K562 (cell line): ENCODE results near the gene DSC2. TPM values are rescaled to one million over a fixed set of nuclear protein-coding genes. Genes with fewer than 3 reads are reported as not detected.

Experiments
- ARID2 ChIP-seq: fragments of 450-650 bp; IDR thresholded peaks from 2 replicates; pipeline ENCODE4 v1.6.1; 2017; ENCODE audit warnings: antibody characterized with exemption, mild to moderate bottlenecking
- ATF1 ChIP-seq, 2 experiments: fragments of 450-650 bp in 1 of 2; IDR thresholded peaks; 2 replicates each; pipeline ENCODE4 v1.6.1; 2016; ENCODE audit warnings: missing compliant biosample characterization in 1 of 2, missing genetic modification characterization in 1 of 2
- BRCA1 ChIP-seq, 2 experiments: fragments of 450-650 bp in 1 of 2; sonication (generic) in 1 of 2; formaldehyde crosslinking in 1 of 2; IDR thresholded peaks; 2 replicates each; pipeline versions ENCODE4 v1.5.0 to v1.6.1; 2017 to 2020; ENCODE audit warnings: mild to moderate bottlenecking in 1 of 2, missing genetic modification reagents in 1 of 2
- JUND ChIP-seq, 2 experiments: IDR thresholded peaks; 2 replicates in 1 of 2; 3 replicates in 1 of 2; pipeline ENCODE4 v1.6.1; 2011; ENCODE audit warnings: borderline replicate concordance in 2 of 2, low read depth in 2 of 2, low read length in 2 of 2, improper control_type of control experiment in 1 of 2, missing biosample characterization in 1 of 2, missing genetic modification characterization in 1 of 2, missing genetic modification reagents in 1 of 2
- NCOR1 ChIP-seq: fragments of 450-650 bp; IDR thresholded peaks from 2 replicates; pipeline ENCODE4 v1.6.1; 2016; ENCODE audit warnings: mild to moderate bottlenecking, moderate library complexity
- NFIC ChIP-seq: fragments of 450-650 bp; IDR thresholded peaks from 2 replicates; pipeline ENCODE4 v1.6.1; 2017; ENCODE audit warnings: mild to moderate bottlenecking, inconsistent platforms
- NR4A1 ChIP-seq, 2 experiments: fragments of 250-450 bp in 1 of 2; fragments of 450-650 bp in 1 of 2; sonication (Bioruptor Pico) in 1 of 2; IDR thresholded peaks; 2 replicates each; pipeline versions ENCODE4 v1.4.0 to v1.6.1; 2016 to 2020; ENCODE audit warnings: mild to moderate bottlenecking in 2 of 2, missing compliant biosample characterization in 1 of 2, missing genetic modification characterization in 1 of 2, moderate library complexity in 1 of 2
- POLR2H ChIP-seq: IDR thresholded peaks from 2 replicates; pipeline ENCODE4 v1.6.1; 2016; ENCODE audit warnings: missing genetic modification characterization, low read depth, mild to moderate bottlenecking, control low read depth, missing compliant biosample characterization, moderate library complexity
- RBBP5 ChIP-seq: fragments of 200-600 bp; sonication (generic); IDR thresholded peaks from 2 replicates; pipeline ENCODE4 v1.6.1; 2012; ENCODE audit warnings: borderline replicate concordance, mild to moderate bottlenecking, low read length, control low read depth, inconsistent platforms; ENCODE audit not compliant: insufficient read depth, poor library complexity, severe bottlenecking
- RBFOX2 ChIP-seq: fragments of 200-400 bp; formaldehyde crosslinking; IDR thresholded peaks from 2 replicates; pipeline ENCODE4 v1.6.1; 2017; ENCODE audit warnings: low read depth, mild to moderate bottlenecking, low read length, moderate library complexity
- RBM22 ChIP-seq: fragments of 200-400 bp; formaldehyde crosslinking; IDR thresholded peaks from 2 replicates; pipeline ENCODE4 v1.6.1; 2018; ENCODE audit warnings: low read length, low read depth; ENCODE audit not compliant: poor library complexity, severe bottlenecking
- SP2 ChIP-seq: IDR thresholded peaks from 2 replicates; pipeline ENCODE4 v1.6.1; 2011; ENCODE audit warnings: mild to moderate bottlenecking, low read depth, low read length, moderate library complexity; ENCODE audit not compliant: poor library complexity, severe bottlenecking; ENCODE audit errors: extremely low read depth
- TAF15 ChIP-seq: fragments of 200-400 bp; formaldehyde crosslinking; IDR thresholded peaks from 2 replicates; pipeline ENCODE4 v1.6.1; 2017; ENCODE audit warnings: mild to moderate bottlenecking, low read depth, low read length, moderate library complexity
- ZNF224 ChIP-seq: sonication (generic); formaldehyde crosslinking; IDR thresholded peaks from 2 replicates; pipeline ENCODE4 v1.8.0; 2022; ENCODE audit warnings: mild to moderate bottlenecking, missing genetic modification reagents
- ZNF778 ChIP-seq: fragments of 450-650 bp; formaldehyde crosslinking; IDR thresholded peaks from 2 replicates; pipeline ENCODE4 v1.4.0; 2020; ENCODE audit warnings: mild to moderate bottlenecking, moderate library complexity
- polyA plus RNA-seq, 8 experiments: library from polyadenylated mRNA; depleted of rRNA in 4 of 8; stranded (reverse) in 5 of 8; unstranded in 3 of 8; fragments of >200 nt; fragmentation: Nextera tagmentation in 2 of 8; fragmentation: Illumina TruSeq in 1 of 8; extraction: Ambion mirVana in 2 of 8; extraction: Trizol in 1 of 8; gene quantifications; 2 replicates each; pipeline versions ENCODE4 v1.2.1 to v1.2.3, GENCODE V29; 2011 to 2014; ENCODE audit warnings: inconsistent platforms in 1 of 8, missing spikeins in 1 of 8
- total RNA-seq, 7 experiments: library from RNA; depleted of rRNA in 6 of 7; stranded (reverse); fragments of >200 nt in 6 of 7; fragmentation: Illumina TruSeq in 2 of 7; extraction: Trizol in 2 of 7; gene quantifications; 2 replicates each; pipeline versions ENCODE4 v1.2.1 to v1.2.3, GENCODE V29; 2011 to 2021; ENCODE audit warnings: low replicate concordance in 1 of 7
- TF ChIP-seq, protein P1 (sequence below), 2 experiments: IDR thresholded peaks; 2 replicates each; pipeline ENCODE4 v1.6.1; 2012; ENCODE audit warnings: improper control_type of control experiment in 2 of 2, low read depth in 2 of 2, low read length in 2 of 2, borderline replicate concordance in 1 of 2
- TF ChIP-seq, protein P2 (sequence below): sonication (generic); formaldehyde crosslinking; IDR thresholded peaks from 2 replicates; pipeline ENCODE4 v1.8.0; 2022; ENCODE audit warnings: mild to moderate bottlenecking, missing genetic modification reagents
- TF ChIP-seq, protein P3 (sequence below): fragments of 450-650 bp; IDR thresholded peaks from 2 replicates; pipeline ENCODE4 v1.6.1; 2016; ENCODE audit warnings: antibody characterized with exemption
- TF ChIP-seq, protein P4 (sequence below): fragments of 250-450 bp; sonication (Bioruptor Pico); IDR thresholded peaks from 2 replicates; pipeline ENCODE4 v1.8.0; 2022; ENCODE audit warnings: inconsistent platforms

DSC2 gene
- total and polyA plus RNA-seq, 9 of the 15 experiments (the other 6 are each of a cell fraction or from before 2014, with no cell fraction given) = 3.8 to 15.3 (median 6.4) TPM

DNA sequence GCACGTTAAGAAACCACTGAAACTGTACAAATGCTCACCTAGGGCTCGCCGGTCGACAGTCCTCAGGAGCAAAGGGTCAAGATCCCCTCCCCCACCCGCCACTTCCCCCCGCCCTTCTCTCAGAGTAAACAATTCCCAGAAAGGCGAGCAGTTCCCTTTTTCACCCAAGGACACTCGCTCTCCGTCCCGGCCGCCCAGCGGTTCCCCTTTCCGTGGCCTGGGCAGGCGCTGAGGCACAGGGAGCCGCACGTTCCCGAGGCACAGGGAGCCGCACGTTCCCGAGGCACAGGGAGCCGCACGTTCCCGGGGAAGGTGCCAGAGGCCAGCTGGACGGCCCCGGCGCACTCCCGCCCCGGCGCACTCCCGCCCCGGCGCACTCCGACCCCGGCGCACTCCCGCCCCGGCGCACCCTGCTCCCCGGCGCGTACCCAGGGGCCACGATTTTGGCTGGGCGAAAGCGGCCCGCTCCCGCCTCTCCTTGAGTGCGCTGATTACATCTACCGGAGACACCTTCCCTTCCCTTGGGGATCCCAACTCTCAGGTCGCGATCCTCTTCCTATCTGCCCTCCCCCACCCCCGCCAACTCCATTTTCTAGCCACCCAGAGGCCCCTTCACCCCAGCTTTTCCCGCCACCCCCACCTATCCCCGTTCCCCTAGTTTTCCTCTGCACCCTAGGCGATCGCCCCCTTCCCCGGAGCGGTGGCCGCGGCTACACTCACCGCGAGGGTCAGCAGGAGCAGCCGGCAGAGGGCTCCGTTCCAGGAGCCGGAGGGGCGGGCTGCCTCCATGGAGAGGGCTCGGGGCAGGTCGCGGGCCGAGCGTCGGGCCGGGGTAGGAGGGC, 817 bp downstream of the DSC2 start (continued):
- TF ChIP-seq, protein P1, sequence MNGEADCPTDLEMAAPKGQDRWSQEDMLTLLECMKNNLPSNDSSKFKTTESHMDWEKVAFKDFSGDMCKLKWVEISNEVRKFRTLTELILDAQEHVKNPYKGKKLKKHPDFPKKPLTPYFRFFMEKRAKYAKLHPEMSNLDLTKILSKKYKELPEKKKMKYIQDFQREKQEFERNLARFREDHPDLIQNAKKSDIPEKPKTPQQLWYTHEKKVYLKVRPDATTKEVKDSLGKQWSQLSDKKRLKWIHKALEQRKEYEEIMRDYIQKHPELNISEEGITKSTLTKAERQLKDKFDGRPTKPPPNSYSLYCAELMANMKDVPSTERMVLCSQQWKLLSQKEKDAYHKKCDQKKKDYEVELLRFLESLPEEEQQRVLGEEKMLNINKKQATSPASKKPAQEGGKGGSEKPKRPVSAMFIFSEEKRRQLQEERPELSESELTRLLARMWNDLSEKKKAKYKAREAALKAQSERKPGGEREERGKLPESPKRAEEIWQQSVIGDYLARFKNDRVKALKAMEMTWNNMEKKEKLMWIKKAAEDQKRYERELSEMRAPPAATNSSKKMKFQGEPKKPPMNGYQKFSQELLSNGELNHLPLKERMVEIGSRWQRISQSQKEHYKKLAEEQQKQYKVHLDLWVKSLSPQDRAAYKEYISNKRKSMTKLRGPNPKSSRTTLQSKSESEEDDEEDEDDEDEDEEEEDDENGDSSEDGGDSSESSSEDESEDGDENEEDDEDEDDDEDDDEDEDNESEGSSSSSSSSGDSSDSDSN (IDR thresholded peaks at IDR 0.05; ENCODE audit: borderline replicate concordance in 1 of 2, low read depth in 2 of 2, low read length in 2 of 2) = peak in 1 of 2 experiments; percentile 91; a peak in 3 of 4 replicates
- TF ChIP-seq, protein P2, sequence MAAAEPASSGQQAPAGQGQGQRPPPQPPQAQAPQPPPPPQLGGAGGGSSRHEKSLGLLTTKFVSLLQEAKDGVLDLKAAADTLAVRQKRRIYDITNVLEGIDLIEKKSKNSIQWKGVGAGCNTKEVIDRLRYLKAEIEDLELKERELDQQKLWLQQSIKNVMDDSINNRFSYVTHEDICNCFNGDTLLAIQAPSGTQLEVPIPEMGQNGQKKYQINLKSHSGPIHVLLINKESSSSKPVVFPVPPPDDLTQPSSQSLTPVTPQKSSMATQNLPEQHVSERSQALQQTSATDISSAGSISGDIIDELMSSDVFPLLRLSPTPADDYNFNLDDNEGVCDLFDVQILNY = no peak
- TF ChIP-seq ATF1 (CRISPR knock-in tag; IDR thresholded peaks at IDR 0.05) (no peak), ATF1 (tag; IDR thresholded peaks at IDR 0.05) (no peak), NFIC (peak; percentile 32; the same call in 1 of the 2 replicates), RBBP5 (peak; percentile 70), BRCA1 (IDR thresholded peaks at IDR 0.05) (no peak), BRCA1 (CRISPR knock-in tag; IDR thresholded peaks at IDR 0.05) (no peak), JUND (IDR thresholded peaks at IDR 0.05; ENCODE audit: borderline replicate concordance, low read depth, low read length) (0 out of 2 replicates have a peak, but pooled peaks have one; percentile 3), JUND (tag; IDR thresholded peaks at IDR 0.05; ENCODE audit: borderline replicate concordance, low read depth, low read length) (no peak), ZNF224 (CRISPR knock-in tag) (no peak), ARID2 (no peak), TAF15 (no peak), RBFOX2 (peak; percentile 91), NR4A1 (CRISPR knock-in tag; IDR thresholded peaks at IDR 0.05) (no peak), NR4A1 (tag; IDR thresholded peaks at IDR 0.05) (no peak), SP2 (no peak), ZNF778 (CRISPR knock-in tag) (no peak), RBM22 (peak; percentile 92), NCOR1 (peak; percentile 48), POLR2H (tag) (peak; percentile 76)
- TF ChIP-seq, protein P3, sequence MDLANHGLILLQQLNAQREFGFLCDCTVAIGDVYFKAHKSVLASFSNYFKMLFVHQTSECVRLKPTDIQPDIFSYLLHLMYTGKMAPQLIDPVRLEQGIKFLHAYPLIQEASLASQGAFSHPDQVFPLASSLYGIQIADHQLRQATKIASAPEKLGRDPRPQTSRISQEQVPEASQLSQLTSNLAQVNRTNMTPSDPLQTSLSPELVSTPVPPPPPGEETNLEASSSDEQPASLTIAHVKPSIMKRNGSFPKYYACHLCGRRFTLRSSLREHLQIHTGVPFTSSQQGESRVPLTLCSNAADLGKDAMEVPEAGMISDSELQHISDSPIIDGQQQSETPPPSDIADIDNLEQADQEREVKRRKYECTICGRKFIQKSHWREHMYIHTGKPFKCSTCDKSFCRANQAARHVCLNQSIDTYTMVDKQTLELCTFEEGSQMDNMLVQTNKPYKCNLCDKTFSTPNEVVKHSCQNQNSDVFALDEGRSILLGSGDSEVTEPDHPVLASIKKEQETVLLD = no peak
- TF ChIP-seq, protein P4, sequence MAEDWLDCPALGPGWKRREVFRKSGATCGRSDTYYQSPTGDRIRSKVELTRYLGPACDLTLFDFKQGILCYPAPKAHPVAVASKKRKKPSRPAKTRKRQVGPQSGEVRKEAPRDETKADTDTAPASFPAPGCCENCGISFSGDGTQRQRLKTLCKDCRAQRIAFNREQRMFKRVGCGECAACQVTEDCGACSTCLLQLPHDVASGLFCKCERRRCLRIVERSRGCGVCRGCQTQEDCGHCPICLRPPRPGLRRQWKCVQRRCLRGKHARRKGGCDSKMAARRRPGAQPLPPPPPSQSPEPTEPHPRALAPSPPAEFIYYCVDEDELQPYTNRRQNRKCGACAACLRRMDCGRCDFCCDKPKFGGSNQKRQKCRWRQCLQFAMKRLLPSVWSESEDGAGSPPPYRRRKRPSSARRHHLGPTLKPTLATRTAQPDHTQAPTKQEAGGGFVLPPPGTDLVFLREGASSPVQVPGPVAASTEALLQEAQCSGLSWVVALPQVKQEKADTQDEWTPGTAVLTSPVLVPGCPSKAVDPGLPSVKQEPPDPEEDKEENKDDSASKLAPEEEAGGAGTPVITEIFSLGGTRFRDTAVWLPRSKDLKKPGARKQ (CRISPR knock-in tag) = no peak
